HG03354 (cell line): ENCODE data around the gene ANO1.
"Not testable (repeated sequence)": the region's sequence is repeated elsewhere in the genome, so short reads cannot be mapped to it uniquely, and the experiment has no call there.

Source experiments
- ATAC-seq: cut with Tn5 transposase; IDR thresholded peaks from one replicate; pipeline ENCODE4 v1.9.1; 2021; ENCODE audit warnings: mild to moderate bottlenecking; ENCODE audit not compliant: unreplicated experiment, poor library complexity, severe bottlenecking

The ANO1 gene

GRCh38 chr11:70200212-70200844, 122.2 kb downstream of the ANO1 start:
- ATAC-seq, result no peak

- not testable (repeated sequence) for ATAC-seq
These were observed 122.9 kb downstream of the ANO1 start for GRCh38 chr11:70201047-70201446.

- no peak for ATAC-seq
These were observed 124.1 kb downstream of the ANO1 start for GRCh38 chr11:70201882-70202861.

- peak; percentile 72 for ATAC-seq
These were observed 125.0 kb downstream of the ANO1 start, which contains the start of gene FADD for GRCh38 chr11:70202920-70203750. TSS of gene FADD (plus strand) at chr11:70203296. CDS start at chr11:70203460, 164 bp downstream.

- peak; percentile 43 for ATAC-seq
These were observed 125.8 kb downstream of the ANO1 start for GRCh38 chr11:70203751-70204465.

- ATAC-seq, result peak; percentile 1
These were observed 126.3 kb downstream of the ANO1 start for GRCh38 chr11:70204466-70204799.

- no peak for ATAC-seq
These were observed 127.1 kb downstream of the ANO1 start for GRCh38 chr11:70205049-70205725.

GRCh38 chr11:70205766-70206165, 127.6 kb downstream of the ANO1 start:
- ATAC-seq, result no peak

- no peak for ATAC-seq
These were observed 128.3 kb downstream of the ANO1 start for GRCh38 chr11:70206226-70206981.

GRCh38 chr11:70206982-70207376, 128.9 kb downstream of the ANO1 start:
- no peak for ATAC-seq

- ATAC-seq, result no peak
These were observed 129.5 kb downstream of the ANO1 start for GRCh38 chr11:70207531-70208131.

- ATAC-seq, result no peak
These were observed 131.3 kb downstream of the ANO1 start for GRCh38 chr11:70209391-70209912.

- no peak for ATAC-seq
These were observed 132.0 kb downstream of the ANO1 start for GRCh38 chr11:70210051-70210501.

GRCh38 chr11:70210530-70210929, 132.4 kb downstream of the ANO1 start:
- no peak for ATAC-seq

GRCh38 chr11:70212227-70212811, 134.2 kb downstream of the ANO1 start:
- no peak for ATAC-seq

GRCh38 chr11:70217388-70217787, 139.3 kb downstream of the ANO1 start:
- not testable (repeated sequence) for ATAC-seq

GRCh38 chr11:70218076-70218475, 140.0 kb downstream of the ANO1 start:
- not testable (repeated sequence) for ATAC-seq
